ENCODE results near the gene ZSWIM4. TPM values are rescaled to one million over a fixed set of nuclear protein-coding genes. Genes with fewer than 3 reads are reported as not detected.
A peak's percentile ranks its signal among the peaks of the same experiment; 100 is the strongest.

The ZSWIM4 gene
- total and polyA plus RNA-seq, 2 of the 13 experiments (the other 11 are each of a cell fraction or from before 2014, with no cell fraction given): 0.33 to 0.86 TPM

GRCh38 chr19:13846557-13847406 is 51.5 kb downstream of the ZSWIM4 start:
- H3K4me3 ChIP-seq (replicated peaks in 1 of 3; ENCODE audit: insufficient read depth in 1 of 3, low read depth in 2 of 3, low read length in 3 of 3): peak overlapping the region; percentile 53 to 70 (median 64); a peak in 5 of 6 replicates
- peaks cover 2% of the 10 kb centered on the region for H3K79me2 ChIP-seq (ENCODE audit: insufficient read depth, low read length)
- 0% methylated on average over 4 of the region's 23 CpGs for WGBS (ENCODE audit: low lambda C conversion rate)
- ChIA-PET POLR2A (interaction anchor here (0.6 to 2.7 kb wide), 14 partner anchors 11 to 913 kb away, joined by 3 to 26 read pairs (median 4); partner anchors contain the start of genes C19orf53, FARSA, RFX1 and ZSWIM4), CTCF (ENCODE audit: low intra/inter-chr PET ratio, low total read pairs) (no interaction called here)
- H3K27ac ChIP-seq (ENCODE audit: extremely low read length, insufficient read depth, low read length): peak overlapping the region; percentile 99
- in situ Hi-C loops (cut with HindIII; ENCODE audit: extremely low pct_ligation_motif_present, low pct_unique_long_range_greater_than_20kb): no loop called here
- H3K27me3 ChIP-seq (ENCODE audit: control insufficient read depth in 1 of 2, insufficient read depth in 2 of 2, low read length in 2 of 2): no peaks in the 10 kb centered on the region; a peak in 1 of 5 replicates
- peaks cover 84% of the 10 kb centered on the region for H3K4me1 ChIP-seq (ENCODE audit: insufficient read depth, low read length)
- ATAC-seq: peak; percentile 66
- peak overlapping the region; percentile 99 for H3K9ac ChIP-seq (ENCODE audit: insufficient read depth, low read depth, low read length)
- TSS peak; percentile 43 for BruUV-seq (replicated peaks)
- H3K9me3 ChIP-seq (ENCODE audit: low read length): no peaks in the 10 kb centered on the region
- peak; percentile 53 for FAIRE-seq
- DNase-seq (ENCODE audit: low spot score): peak; percentile 95
- no peaks in the 10 kb centered on the region for H3K36me3 ChIP-seq (replicated peaks in 1 of 2; ENCODE audit: control insufficient read depth in 1 of 2, insufficient read depth in 2 of 2, low read length in 2 of 2)
- H2AFZ ChIP-seq (ENCODE audit: low read length): no peak overlapping the region
- H4K20me1 ChIP-seq (ENCODE audit: insufficient read depth, low read length): no peaks in the 10 kb centered on the region
- intact Hi-C loops (cut with micrococcal nuclease; ENCODE audit: unreplicated experiment): loop anchor here (5.0 kb wide), 1 partner anchor 694 kb away; the partner anchor contains the start of genes IER2 and STX10
- H3K4me2 ChIP-seq (ENCODE audit: low read depth, low read length): peak overlapping the region; percentile 88
- 0 out of 2 replicates have a peak, but pooled peaks have one; percentile 5 for TF ChIP-seq TFDP2 (CRISPR knock-in tag; IDR thresholded peaks at IDR 0.05)
- TF ChIP-seq FOSL1 (CRISPR knock-in tag; IDR thresholded peaks at IDR 0.05; ENCODE audit: borderline replicate concordance): peak; percentile 68; the same call in 1 of the 2 replicates
- TF ChIP-seq KMT2B (CRISPR knock-in tag; IDR thresholded peaks at IDR 0.05): no peak
- peak; percentile 88; the same call in 1 of the 2 replicates for TF ChIP-seq HIC2 (CRISPR knock-in tag; IDR thresholded peaks at IDR 0.05; ENCODE audit: low read depth)
- no peak for TF ChIP-seq ZNF20 (CRISPR knock-in tag; IDR thresholded peaks at IDR 0.05)
- TF ChIP-seq IRX3 (CRISPR knock-in tag; IDR thresholded peaks at IDR 0.05; ENCODE audit: borderline replicate concordance, low read depth): no peak
- TF ChIP-seq MED8 (CRISPR knock-in tag; IDR thresholded peaks at IDR 0.05; ENCODE audit: insufficient replicate concordance): peak; percentile 42
- peak; percentile 73; the same call in 1 of the 2 replicates for TF ChIP-seq ZNF350 (CRISPR knock-in tag; IDR thresholded peaks at IDR 0.05; ENCODE audit: borderline replicate concordance, low read depth)
- no peak for TF ChIP-seq ZNF44 (CRISPR knock-in tag; IDR thresholded peaks at IDR 0.05)
- TF ChIP-seq HNRNPLL (IDR thresholded peaks at IDR 0.05; ENCODE audit: low read depth, low read length, poor library complexity, severe bottlenecking): peak; percentile 6
- TF ChIP-seq ZNF7 (CRISPR knock-in tag; IDR thresholded peaks at IDR 0.05): no peak
- TF ChIP-seq KDM3A (CRISPR knock-in tag; IDR thresholded peaks at IDR 0.05; ENCODE audit: low read depth): peak; percentile 36; the same call in 1 of the 2 replicates
- TF ChIP-seq BHLHE40 (IDR thresholded peaks at IDR 0.05; ENCODE audit: low read length): peak; percentile 86
- peak; percentile 42 for TF ChIP-seq SOX5 (CRISPR knock-in tag; IDR thresholded peaks at IDR 0.05; ENCODE audit: borderline replicate concordance)
- TF ChIP-seq EP300 (IDR thresholded peaks at IDR 0.05; ENCODE audit: low read depth in 2 of 2, low read length in 2 of 2): peak; percentile 75 to 91
- TF ChIP-seq EP300 (CRISPR knock-in tag; IDR thresholded peaks at IDR 0.05; ENCODE audit: borderline replicate concordance): peak; percentile 71; the same call in 1 of the 2 replicates
- 0 out of 2 replicates have a peak, but pooled peaks have one; percentile 7 for TF ChIP-seq ARNT2 (CRISPR knock-in tag; IDR thresholded peaks at IDR 0.05; ENCODE audit: low read depth)
- TF ChIP-seq ZNF546 (CRISPR knock-in tag; conservative IDR thresholded peaks at IDR 0.05): 0 out of 2 replicates have a peak, but pooled peaks have one; percentile 22
- peak; percentile 50; the same call in 1 of the 2 replicates for TF ChIP-seq ZNF138 (CRISPR knock-in tag; IDR thresholded peaks at IDR 0.05; ENCODE audit: low read depth)
